ENCODE measurements around the gene ERLIN1.

GRCh38 chr10:100120550-100120949, 65.3 kb downstream of the ERLIN1 start:
- TF ChIP-seq CTCF (IDR thresholded peaks at IDR 0.05) (no peak), EZH2 (IDR thresholded peaks at IDR 0.05) (no peak)

Data from neural progenitor cell (in vitro differentiated cells).